Heart left ventricle (tissue), 16 donors: ENCODE measurements around the gene ACKR4. TPM values are rescaled to one million over a fixed set of nuclear protein-coding genes. Genes with fewer than 3 reads are reported as not detected.
"Not testable (repeated sequence)": the region's sequence is repeated elsewhere in the genome, so short reads cannot be mapped to it uniquely, and the experiment has no call there.

ENCODE experiments used
- ATAC-seq, 4 donors: fragments of 200-7000 bp; cut with Tn5 transposase; one replicate each; pipeline ENCODE4 v1.9.1; 2020 to 2022; ENCODE audit warnings: moderate library complexity in 4 of 4, mild to moderate bottlenecking in 3 of 4, moderate number of reproducible peaks in 1 of 4
- DNase-seq, 5 donors: peaks; one replicate each; pipeline ENCODE4 v3.0.0-alpha.2; 2020
- H3K27ac ChIP-seq, 12 donors: fragments of 200-600 bp; sonication (generic) in 4 of 12; one replicate each; pipeline versions ENCODE4 v1.5.0 to v1.8.0; 2016 to 2022; ENCODE audit warnings: mild to moderate bottlenecking in 2 of 12
- H3K27me3 ChIP-seq, 9 donors: fragments of 200-600 bp; sonication (generic) in 2 of 9; one replicate each; pipeline versions ENCODE4 v1.5.1 to v1.8.0; 2016 to 2022; ENCODE audit warnings: mild to moderate bottlenecking in 3 of 9
- H3K36me3 ChIP-seq, 9 donors: fragments of 200-600 bp; sonication (generic) in 2 of 9; one replicate each; pipeline versions ENCODE4 v1.5.0 to v1.8.0; 2018 to 2022; ENCODE audit warnings: mild to moderate bottlenecking in 2 of 9
- H3K4me1 ChIP-seq, 12 donors: fragments of 200-600 bp; sonication (generic) in 4 of 12; one replicate each; pipeline versions ENCODE4 v1.5.0 to v1.8.0; 2016 to 2022; ENCODE audit warnings: mild to moderate bottlenecking in 3 of 12
- H3K4me3 ChIP-seq, 12 donors: fragments of 200-600 bp; sonication (generic) in 4 of 12; one replicate each; pipeline versions ENCODE4 v1.5.0 to v1.8.0; 2017 to 2022; ENCODE audit warnings: mild to moderate bottlenecking in 9 of 12, moderate library complexity in 4 of 12
- H3K9me3 ChIP-seq, 12 donors: fragments of 200-600 bp; sonication (generic) in 4 of 12; one replicate each; pipeline versions ENCODE4 v1.5.0 to v1.8.0; 2016 to 2022; ENCODE audit warnings: mild to moderate bottlenecking in 1 of 12
- CTCF ChIP-seq, 12 donors: fragments of 200-600 bp; sonication (generic) in 4 of 12; IDR thresholded peaks; one replicate each; pipeline versions ENCODE4 v1.5.0 to v1.8.0; 2018 to 2022; ENCODE audit warnings: antibody characterized with exemption in 12 of 12, mild to moderate bottlenecking in 5 of 12
- POLR2A ChIP-seq, 2 donors: fragments of 450-650 bp; IDR thresholded peaks; one replicate each; pipeline ENCODE4 v1.6.1; 2017; ENCODE audit warnings: antibody characterized with exemption in 2 of 2, mild to moderate bottlenecking in 2 of 2, moderate library complexity in 2 of 2
- WGBS, 4 donors: extraction: QIAGEN DNeasy Blood & Tissue Kit in 2 of 4; methylation state at CpG; one replicate each; pipeline versions ENCODE4 v1.1.5 to v1.1.7; 2013 to 2018; 5-methylcytosine and 5-hydroxymethylcytosine counted together
- intact Hi-C, 10 donors: fragments of 100-400 bp; cut with DNase I; formaldehyde crosslinking; loops; one replicate each; pipeline versions ENCODE4 v1.11.1 to v1.14.2; 2022
- polyA plus RNA-seq, 2 donors: library from polyadenylated mRNA; stranded (reverse); fragments of 200-250 nt; gene quantifications; one replicate each; pipeline ENCODE4 v1.2.3, GENCODE V29; 2013
- total RNA-seq, 9 donors: library from RNA; depleted of rRNA in 2 of 9; stranded (reverse); fragments of >200 nt in 2 of 9; fragmentation: NEBNext Ultra II Directional in 3 of 9; extraction: Animal tissue kit (Norgen Biotek cat#: 25700) in 3 of 9; gene quantifications; one replicate each; pipeline versions ENCODE4 v1.1.0 to v1.2.4, GENCODE V29; 2016 to 2023
- donor health status: ischemic (EF 13 %, LVEDD 7.1; RV severe dilation, severe dysfunction).
- donor health status: healthy with polysubstance abuse.
- donor health status: DM: no; HTN: yes; CAD: no.
- donor health status: DM: no; HTN: no; CAD: no.
- donor health status: ischemic (EF 25% LVEDD 6.9; RV normal size, moderate dysfunction).
- donor health status: ischemic (EF 25% LVEDD 5.7; RV mildly dilated, moderate dysfunction).
- donor health status: healthy.
- donor health status: DM: yes; HTN: yes; CAD: no.
- donor health status: ischemic (EF 35%, LVEDD 5.7; RV mildly dilated, moderate dysfunction).
- donor health status: nonischemic (EF 11% LVEDD 7.7; RV severe dilation, severe dysfunction).
- donor health status: DM: yes; HTN: yes; CAD: no.
- donor health status: PGD.
- donor health status: ischemic (EF 29% LVEDD 5.4; RV normal size, mild dysfunction).
- donor health status: nonischemic (EF 23%, LVEDD 6.1; RV moderate dilation, normal function).

Gene ACKR4
- total and polyA plus RNA-seq, 11 donors = 0.64 to 3.0 (median 2.0) TPM

- TF ChIP-seq POLR2A (IDR thresholded peaks at IDR 0.05) (no peak), CTCF (IDR thresholded peaks at IDR 0.05) (no peak)
- peaks cover 0 to 51% (median 24%) of the 10 kb centered on the region in 12 donors for H3K4me1 ChIP-seq
- no peaks in the 10 kb centered on the region for H3K36me3 ChIP-seq
- WGBS, 4 donors = 43 to 60% (median 53%) methylated on average over 3 of the region's 3 CpGs
- intact Hi-C loops = no loop called here
- DNase-seq (no peak), ATAC-seq (peak in 3 of 4 donors; percentile 44 to 52 (median 47))
- no peaks in the 10 kb centered on the region for H3K27me3 ChIP-seq
- no peak overlapping the region for H3K4me3 ChIP-seq
- peak overlapping the region in 9 of 12 donors; percentile 0 to 72 (median 62) for H3K27ac ChIP-seq
- no peaks in the 10 kb centered on the region for H3K9me3 ChIP-seq
Measured at GRCh38 chr3:132550579-132551305, 46.3 kb upstream of the ACKR4 start.

DNA sequence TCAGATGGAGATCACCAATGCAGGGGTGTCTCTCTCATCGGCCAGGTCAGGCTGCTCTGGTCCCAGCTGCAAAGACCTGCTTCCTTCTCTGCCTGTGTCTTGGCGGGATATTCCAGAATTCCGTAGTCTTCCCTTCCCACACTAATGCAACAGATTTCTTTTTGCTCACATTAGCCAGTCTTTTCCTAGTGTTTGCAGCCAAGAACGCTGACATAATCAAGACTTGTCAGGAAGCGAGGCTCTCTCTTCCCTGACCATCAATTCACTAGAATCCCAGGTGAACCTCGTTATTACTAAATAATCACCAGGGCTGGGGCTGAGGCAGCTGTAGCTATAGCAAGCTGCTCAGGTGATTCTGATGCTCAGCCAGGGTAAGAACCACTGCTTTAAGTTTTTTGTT lies 43.2 kb upstream of the ACKR4 start:
- Histone ChIP-seq H3K36me3 (peaks cover 0 to 17% (median 9%) of the 10 kb centered on the region in 9 donors), H3K4me1 (peaks cover 0 to 66% (median 28%) of the 10 kb centered on the region in 12 donors), H3K27ac (peak overlapping the region in 5 of 12 donors; percentile 24 to 66 (median 39)), H3K9me3 (no peaks in the 10 kb centered on the region), H3K27me3 (no peaks in the 10 kb centered on the region), H3K4me3 (no peak overlapping the region)
- DNase-seq (peak in 2 of 5 donors; percentile 29 to 41), ATAC-seq (peak in 3 of 4 donors; percentile 23 to 49 (median 42))
- TF ChIP-seq CTCF (IDR thresholded peaks at IDR 0.05) (no peak), POLR2A (IDR thresholded peaks at IDR 0.05) (no peak)
- intact Hi-C loops = no loop called here
- WGBS, 4 donors = 46 to 61% (median 50%) methylated on average over 6 of the region's 6 CpGs

DNA sequence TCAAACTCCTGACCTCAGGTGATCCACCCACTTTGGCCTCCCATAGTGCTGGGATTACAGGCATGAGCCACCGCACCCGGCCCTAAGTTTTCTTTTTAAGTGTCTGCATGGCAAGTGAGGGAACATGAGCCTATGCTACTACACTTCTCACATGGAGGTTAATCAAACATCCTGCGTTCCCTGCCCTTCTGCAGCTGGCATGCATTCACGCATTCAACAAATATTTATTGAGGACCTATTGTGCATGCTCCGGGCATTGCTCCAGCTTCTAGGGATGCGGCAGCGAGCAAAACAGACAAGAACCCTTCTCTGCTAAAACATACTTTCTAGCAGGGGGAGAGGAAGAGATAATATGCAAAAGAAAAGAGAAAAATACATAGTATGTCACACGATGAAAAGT lies 42.6 kb upstream of the ACKR4 start:
- Histone ChIP-seq H3K4me1 (peaks cover 0 to 64% (median 27%) of the 10 kb centered on the region in 12 donors), H3K4me3 (no peak overlapping the region), H3K36me3 (peaks cover 0 to 23% (median 15%) of the 10 kb centered on the region in 9 donors), H3K27ac (peak overlapping the region in 5 of 12 donors; percentile 24 to 66 (median 39)), H3K9me3 (no peaks in the 10 kb centered on the region), H3K27me3 (no peaks in the 10 kb centered on the region)
- ATAC-seq (no peak), DNase-seq (no peak)
- 60 to 78% (median 70%) methylated on average over 8 of the region's 8 CpGs for WGBS, 4 donors
- intact Hi-C loops = no loop called here
- TF ChIP-seq CTCF (IDR thresholded peaks at IDR 0.05) (no peak), POLR2A (IDR thresholded peaks at IDR 0.05) (no peak)

GRCh38 chr3:132555306-132556035 lies 41.6 kb upstream of the ACKR4 start:
- TF ChIP-seq POLR2A (IDR thresholded peaks at IDR 0.05) (no peak), CTCF (IDR thresholded peaks at IDR 0.05) (no peak)
- Histone ChIP-seq H3K9me3 (no peaks in the 10 kb centered on the region), H3K4me3 (no peak overlapping the region), H3K4me1 (peaks cover 0 to 54% (median 21%) of the 10 kb centered on the region in 12 donors), H3K36me3 (peaks cover 0 to 32% (median 18%) of the 10 kb centered on the region in 9 donors), H3K27me3 (no peaks in the 10 kb centered on the region), H3K27ac (peak overlapping the region in 7 of 12 donors; percentile 18 to 68 (median 55))
- ATAC-seq (peak in 1 of 4 donors; percentile 9), DNase-seq (no peak)
- WGBS, 4 donors = 69 to 82% (median 73%) methylated on average over 5 of the region's 5 CpGs
- intact Hi-C loops = no loop called here

GRCh38 chr3:132556036-132556386 lies 41.1 kb upstream of the ACKR4 start:
- intact Hi-C loops, H3K4me3 ChIP-seq, H3K9me3 ChIP-seq, DNase-seq, H3K27me3 ChIP-seq, ATAC-seq: not testable (repeated sequence)
- 77 to 86% (median 83%) methylated on average over 3 of the region's 3 CpGs for WGBS, 4 donors
- H3K4me1 ChIP-seq = peaks cover 0 to 49% (median 18%) of the 10 kb centered on the region in 12 donors
- H3K27ac ChIP-seq = peak overlapping the region in 8 of 12 donors; percentile 3 to 68 (median 53)
- H3K36me3 ChIP-seq = peaks cover 0 to 37% (median 22%) of the 10 kb centered on the region in 9 donors
